ENCODE measurements around the gene TBXAS1. TPM values are rescaled to one million over a fixed set of nuclear protein-coding genes. Genes with fewer than 3 reads are reported as not detected.

TBXAS1 gene
- total RNA-seq, 1 experiment from 2014 or later, result 2.3 TPM

DNA sequence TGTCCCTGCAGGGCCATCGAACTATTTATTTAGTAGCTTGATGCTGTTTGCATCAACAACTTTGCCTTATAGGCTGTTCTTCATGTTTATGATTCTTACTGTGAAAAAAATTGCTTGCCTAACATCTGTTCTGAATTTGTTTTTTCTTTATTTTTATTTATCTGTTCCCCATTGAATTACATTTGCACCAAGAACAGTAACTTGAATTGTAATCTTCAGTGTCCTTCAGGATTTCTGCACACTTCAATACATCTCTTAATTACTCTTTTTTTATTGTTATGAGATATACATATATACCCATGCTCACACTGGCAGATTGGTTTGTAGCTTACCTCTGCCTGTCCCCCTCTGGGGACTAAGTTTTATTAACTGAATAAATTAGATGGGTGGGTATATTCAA lies 64.4 kb downstream of the TBXAS1 start (continued):
- no peak for TF ChIP-seq MYBL2 (CRISPR knock-in tag; IDR thresholded peaks at IDR 0.05)
- no peak for TF ChIP-seq SOX15 (CRISPR knock-in tag; IDR thresholded peaks at IDR 0.05)
- no peak for TF ChIP-seq CREM (CRISPR knock-in tag; IDR thresholded peaks at IDR 0.05)

DNA sequence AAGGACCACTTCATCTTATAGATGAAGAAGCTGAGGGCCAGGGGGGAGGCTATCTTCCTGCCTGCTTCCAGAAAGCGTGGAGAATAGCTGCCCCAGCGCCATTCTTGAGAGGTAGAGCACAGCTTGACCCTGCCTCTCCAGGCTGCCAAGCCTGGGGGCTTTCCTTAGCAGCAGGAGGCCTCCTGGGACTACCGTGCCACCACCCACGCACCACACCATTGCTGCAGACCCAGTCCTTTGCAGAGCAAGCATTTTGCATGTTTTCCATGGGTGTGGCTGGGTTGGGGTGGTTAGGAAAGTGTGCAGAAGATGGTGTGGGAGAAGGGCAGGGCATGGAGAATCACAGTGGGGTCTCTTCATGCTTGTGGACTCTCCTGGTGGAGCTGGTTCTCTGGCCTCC lies 64.9 kb downstream of the TBXAS1 start:
- ChIA-PET POLR2A (no interaction called here), CTCF (no interaction called here)
- Mint-ChIP-seq H3K27me3 (ENCODE audit: low read depth) (no peaks in the 10 kb centered on the region), H3K4me1 (no peaks in the 10 kb centered on the region), H3K27ac (no peak overlapping the region), H3K9me3 (no peaks in the 10 kb centered on the region), H3K36me3 (no peaks in the 10 kb centered on the region), H3K4me3 (no peak overlapping the region)
- ATAC-seq, result no peak
- DNase-seq (ENCODE audit: low spot score), result no peak
- TF ChIP-seq, protein P1, sequence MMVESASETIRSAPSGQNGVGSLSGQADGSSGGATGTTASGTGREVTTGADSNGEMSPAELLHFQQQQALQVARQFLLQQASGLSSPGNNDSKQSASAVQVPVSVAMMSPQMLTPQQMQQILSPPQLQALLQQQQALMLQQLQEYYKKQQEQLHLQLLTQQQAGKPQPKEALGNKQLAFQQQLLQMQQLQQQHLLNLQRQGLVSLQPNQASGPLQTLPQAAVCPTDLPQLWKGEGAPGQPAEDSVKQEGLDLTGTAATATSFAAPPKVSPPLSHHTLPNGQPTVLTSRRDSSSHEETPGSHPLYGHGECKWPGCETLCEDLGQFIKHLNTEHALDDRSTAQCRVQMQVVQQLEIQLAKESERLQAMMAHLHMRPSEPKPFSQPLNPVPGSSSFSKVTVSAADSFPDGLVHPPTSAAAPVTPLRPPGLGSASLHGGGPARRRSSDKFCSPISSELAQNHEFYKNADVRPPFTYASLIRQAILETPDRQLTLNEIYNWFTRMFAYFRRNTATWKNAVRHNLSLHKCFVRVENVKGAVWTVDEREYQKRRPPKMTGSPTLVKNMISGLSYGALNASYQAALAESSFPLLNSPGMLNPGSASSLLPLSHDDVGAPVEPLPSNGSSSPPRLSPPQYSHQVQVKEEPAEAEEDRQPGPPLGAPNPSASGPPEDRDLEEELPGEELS (CRISPR knock-in tag; IDR thresholded peaks at IDR 0.05), result no peak
- TF ChIP-seq ZNF138 (CRISPR knock-in tag; conservative IDR thresholded peaks at IDR 0.05) (no peak), ATF1 (CRISPR knock-in tag; IDR thresholded peaks at IDR 0.05) (no peak), CBFB (CRISPR knock-in tag; IDR thresholded peaks at IDR 0.05; ENCODE audit: low read depth) (no peak), NFATC4 (CRISPR knock-in tag; IDR thresholded peaks at IDR 0.05) (no peak), JUN (CRISPR knock-in tag; IDR thresholded peaks at IDR 0.05) (no peak), SMAD3 (CRISPR knock-in tag; IDR thresholded peaks at IDR 0.05; ENCODE audit: borderline replicate concordance) (no peak), ELF4 (CRISPR knock-in tag; IDR thresholded peaks at IDR 0.05; ENCODE audit: low read depth) (no peak), ZNF416 (CRISPR knock-in tag; IDR thresholded peaks at IDR 0.05) (no peak), RORB (CRISPR knock-in tag; IDR thresholded peaks at IDR 0.05) (no peak), CREM (CRISPR knock-in tag; IDR thresholded peaks at IDR 0.05) (no peak)
- TF ChIP-seq, protein P2, sequence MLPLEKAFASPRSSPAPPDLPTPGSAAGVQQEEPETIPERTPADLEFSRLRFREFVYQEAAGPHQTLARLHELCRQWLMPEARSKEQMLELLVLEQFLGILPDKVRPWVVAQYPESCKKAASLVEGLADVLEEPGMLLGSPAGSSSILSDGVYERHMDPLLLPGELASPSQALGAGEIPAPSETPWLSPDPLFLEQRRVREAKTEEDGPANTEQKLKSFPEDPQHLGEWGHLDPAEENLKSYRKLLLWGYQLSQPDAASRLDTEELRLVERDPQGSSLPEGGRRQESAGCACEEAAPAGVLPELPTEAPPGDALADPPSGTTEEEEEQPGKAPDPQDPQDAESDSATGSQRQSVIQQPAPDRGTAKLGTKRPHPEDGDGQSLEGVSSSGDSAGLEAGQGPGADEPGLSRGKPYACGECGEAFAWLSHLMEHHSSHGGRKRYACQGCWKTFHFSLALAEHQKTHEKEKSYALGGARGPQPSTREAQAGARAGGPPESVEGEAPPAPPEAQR (CRISPR knock-in tag; IDR thresholded peaks at IDR 0.05), result no peak
- TF ChIP-seq, protein P3, sequence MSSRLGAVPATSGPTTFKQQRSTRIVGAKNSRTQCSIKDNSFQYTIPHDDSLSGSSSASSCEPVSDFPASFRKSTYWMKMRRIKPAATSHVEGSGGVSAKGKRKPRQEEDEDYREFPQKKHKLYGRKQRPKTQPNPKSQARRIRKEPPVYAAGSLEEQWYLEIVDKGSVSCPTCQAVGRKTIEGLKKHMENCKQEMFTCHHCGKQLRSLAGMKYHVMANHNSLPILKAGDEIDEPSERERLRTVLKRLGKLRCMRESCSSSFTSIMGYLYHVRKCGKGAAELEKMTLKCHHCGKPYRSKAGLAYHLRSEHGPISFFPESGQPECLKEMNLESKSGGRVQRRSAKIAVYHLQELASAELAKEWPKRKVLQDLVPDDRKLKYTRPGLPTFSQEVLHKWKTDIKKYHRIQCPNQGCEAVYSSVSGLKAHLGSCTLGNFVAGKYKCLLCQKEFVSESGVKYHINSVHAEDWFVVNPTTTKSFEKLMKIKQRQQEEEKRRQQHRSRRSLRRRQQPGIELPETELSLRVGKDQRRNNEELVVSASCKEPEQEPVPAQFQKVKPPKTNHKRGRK (CRISPR knock-in tag; IDR thresholded peaks at IDR 0.05; ENCODE audit: borderline replicate concordance), result no peak
- TF ChIP-seq, protein P4, sequence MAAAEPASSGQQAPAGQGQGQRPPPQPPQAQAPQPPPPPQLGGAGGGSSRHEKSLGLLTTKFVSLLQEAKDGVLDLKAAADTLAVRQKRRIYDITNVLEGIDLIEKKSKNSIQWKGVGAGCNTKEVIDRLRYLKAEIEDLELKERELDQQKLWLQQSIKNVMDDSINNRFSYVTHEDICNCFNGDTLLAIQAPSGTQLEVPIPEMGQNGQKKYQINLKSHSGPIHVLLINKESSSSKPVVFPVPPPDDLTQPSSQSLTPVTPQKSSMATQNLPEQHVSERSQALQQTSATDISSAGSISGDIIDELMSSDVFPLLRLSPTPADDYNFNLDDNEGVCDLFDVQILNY (CRISPR knock-in tag; IDR thresholded peaks at IDR 0.05), result no peak
- TF ChIP-seq, protein P5, sequence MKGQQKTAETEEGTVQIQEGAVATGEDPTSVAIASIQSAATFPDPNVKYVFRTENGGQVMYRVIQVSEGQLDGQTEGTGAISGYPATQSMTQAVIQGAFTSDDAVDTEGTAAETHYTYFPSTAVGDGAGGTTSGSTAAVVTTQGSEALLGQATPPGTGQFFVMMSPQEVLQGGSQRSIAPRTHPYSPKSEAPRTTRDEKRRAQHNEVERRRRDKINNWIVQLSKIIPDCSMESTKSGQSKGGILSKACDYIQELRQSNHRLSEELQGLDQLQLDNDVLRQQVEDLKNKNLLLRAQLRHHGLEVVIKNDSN (CRISPR knock-in tag; IDR thresholded peaks at IDR 0.05), result no peak
- TF ChIP-seq, protein P6, sequence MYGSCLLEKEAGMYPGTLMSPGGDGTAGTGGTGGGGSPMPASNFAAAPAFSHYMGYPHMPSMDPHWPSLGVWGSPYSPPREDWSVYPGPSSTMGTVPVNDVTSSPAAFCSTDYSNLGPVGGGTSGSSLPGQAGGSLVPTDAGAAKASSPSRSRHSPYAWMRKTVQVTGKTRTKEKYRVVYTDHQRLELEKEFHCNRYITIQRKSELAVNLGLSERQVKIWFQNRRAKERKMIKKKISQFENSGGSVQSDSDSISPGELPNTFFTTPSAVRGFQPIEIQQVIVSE (CRISPR knock-in tag; IDR thresholded peaks at IDR 0.05; ENCODE audit: borderline replicate concordance), result no peak
- TF ChIP-seq, protein P7, sequence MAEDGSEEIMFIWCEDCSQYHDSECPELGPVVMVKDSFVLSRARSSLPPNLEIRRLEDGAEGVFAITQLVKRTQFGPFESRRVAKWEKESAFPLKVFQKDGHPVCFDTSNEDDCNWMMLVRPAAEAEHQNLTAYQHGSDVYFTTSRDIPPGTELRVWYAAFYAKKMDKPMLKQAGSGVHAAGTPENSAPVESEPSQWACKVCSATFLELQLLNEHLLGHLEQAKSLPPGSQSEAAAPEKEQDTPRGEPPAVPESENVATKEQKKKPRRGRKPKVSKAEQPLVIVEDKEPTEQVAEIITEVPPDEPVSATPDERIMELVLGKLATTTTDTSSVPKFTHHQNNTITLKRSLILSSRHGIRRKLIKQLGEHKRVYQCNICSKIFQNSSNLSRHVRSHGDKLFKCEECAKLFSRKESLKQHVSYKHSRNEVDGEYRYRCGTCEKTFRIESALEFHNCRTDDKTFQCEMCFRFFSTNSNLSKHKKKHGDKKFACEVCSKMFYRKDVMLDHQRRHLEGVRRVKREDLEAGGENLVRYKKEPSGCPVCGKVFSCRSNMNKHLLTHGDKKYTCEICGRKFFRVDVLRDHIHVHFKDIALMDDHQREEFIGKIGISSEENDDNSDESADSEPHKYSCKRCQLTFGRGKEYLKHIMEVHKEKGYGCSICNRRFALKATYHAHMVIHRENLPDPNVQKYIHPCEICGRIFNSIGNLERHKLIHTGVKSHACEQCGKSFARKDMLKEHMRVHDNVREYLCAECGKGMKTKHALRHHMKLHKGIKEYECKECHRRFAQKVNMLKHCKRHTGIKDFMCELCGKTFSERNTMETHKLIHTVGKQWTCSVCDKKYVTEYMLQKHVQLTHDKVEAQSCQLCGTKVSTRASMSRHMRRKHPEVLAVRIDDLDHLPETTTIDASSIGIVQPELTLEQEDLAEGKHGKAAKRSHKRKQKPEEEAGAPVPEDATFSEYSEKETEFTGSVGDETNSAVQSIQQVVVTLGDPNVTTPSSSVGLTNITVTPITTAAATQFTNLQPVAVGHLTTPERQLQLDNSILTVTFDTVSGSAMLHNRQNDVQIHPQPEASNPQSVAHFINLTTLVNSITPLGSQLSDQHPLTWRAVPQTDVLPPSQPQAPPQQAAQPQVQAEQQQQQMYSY (CRISPR knock-in tag; IDR thresholded peaks at IDR 0.05), result no peak

All from WTC11 (cell line).